SKM-1 (cell line): Measurements from ENCODE around the gene POU3F2.

Experiments used
- DNase-seq: peaks from one replicate; lab custom pipeline; 2025; ENCODE audit not compliant: unreplicated experiment; lab: John Stamatoyannopoulos, UW

The POU3F2 gene

DNA sequence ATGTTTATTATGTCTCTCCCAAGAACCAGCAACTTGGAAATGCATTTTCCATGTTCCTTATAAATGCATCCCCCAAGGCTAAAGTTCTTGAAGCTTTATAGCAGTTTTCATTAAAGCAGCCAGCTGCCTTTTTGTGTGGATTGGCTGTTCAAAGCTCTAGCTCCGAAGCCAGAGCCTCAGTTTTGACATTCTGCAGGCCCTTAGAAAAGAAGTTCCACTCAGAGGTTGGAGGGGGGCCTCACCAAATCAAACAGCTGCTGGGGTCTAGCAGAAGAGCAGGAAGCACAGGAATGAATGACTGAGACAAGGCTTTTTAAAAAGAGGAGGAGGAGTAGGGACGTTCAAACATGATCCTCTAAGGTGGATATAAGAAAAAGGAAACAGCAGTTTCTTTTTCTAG, 4.2 kb upstream of the POU3F2 start:
- DNase-seq: no peak

DNA sequence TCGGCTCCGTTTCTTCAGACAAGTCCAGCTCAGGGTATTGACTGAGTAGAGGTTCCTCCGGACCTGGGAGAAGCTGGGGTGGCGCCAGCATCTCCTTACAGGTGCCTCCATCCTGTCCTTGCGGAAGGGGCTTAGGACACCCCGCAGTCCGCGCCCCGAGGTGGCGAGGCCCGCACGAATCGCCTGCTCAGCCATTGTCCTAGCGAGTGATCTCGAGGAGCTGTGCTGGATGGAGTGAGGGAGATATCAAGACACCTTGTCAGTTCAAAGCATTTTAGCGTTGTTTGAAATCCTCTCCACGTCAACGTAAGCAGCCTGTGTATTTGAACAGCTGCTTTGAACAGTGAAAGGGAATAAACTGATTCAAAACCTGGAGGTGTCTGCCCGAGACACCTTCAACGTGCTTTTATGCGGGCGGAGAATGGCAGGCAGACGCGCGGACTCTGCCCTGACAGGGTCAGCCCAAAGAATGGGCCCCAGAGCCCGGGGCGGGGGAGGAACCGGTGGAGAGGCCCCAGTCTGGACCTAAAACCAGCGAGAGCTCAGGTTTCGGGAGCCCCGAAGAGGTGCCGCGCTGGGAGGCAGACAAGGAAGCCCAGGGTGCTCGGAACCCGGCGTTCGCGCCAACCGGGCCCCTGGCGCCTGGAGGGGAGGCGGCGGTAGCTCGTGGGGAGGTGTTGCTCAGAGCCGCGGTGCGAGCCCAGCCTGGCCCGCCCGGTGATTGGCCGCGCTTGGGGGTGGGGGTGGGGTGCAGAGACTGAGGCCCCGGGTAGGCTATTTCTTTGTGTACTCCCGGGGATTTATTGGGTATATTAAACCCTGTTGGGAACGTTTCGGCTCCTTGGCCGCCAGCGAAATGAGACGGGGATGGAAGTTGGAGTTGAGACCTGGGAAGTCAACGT, 3.1 kb upstream of the POU3F2 start:
- DNase-seq: no peak

DNA sequence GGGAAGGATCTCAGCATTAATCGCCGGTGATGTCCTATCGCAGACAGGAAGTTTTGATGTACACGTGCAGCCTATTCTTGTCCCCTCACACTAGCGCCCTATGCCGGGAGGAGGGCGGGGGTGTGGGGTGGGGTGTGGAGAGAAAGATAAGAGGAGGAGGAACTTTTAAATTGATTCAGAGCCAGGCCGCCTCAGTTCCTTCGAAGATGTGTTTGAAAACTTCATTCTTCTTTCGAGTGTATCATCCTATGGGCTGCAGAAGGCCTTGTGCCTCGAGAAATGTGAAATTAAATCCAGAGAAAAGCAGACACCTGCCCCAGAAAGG, 2.5 kb upstream of the POU3F2 start:
- no peak for DNase-seq

DNA sequence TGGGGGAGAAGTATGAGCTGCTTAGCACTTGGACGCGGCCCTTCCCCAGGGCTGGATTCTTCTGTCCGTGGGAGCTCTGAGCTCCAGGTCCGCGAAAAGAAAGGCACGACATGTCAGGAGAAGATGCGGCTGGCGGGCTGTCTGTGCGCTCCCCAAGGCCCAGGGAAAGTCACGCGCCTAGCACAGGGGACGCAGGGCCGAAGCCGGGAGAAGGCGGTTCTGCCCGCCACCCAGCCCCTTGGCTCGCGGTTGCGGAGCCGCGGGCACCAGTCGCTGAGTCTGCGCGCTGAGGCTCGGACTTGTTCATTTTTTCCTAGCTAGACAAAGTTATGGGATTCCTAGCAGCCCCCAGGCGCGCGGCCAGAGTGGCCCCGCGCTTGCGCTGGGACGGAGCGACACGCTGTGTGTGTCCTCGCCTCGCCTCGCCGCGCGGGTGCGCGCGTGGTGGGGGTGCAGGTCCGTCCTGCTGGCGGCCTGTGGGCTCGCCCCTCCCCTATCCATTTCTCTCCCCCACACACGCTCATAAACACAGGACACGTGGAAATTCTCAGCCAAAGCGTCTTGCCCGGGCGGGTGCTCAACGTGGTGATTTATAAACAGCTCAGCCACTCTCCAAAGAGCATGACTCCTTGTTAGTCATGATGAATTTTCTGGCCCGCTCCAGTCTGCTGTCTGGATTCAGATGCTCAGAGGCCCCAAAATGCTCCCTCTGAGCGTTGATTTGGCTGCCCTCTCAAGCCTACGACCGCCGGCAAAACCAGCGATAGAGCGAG, 1.9 kb upstream of the POU3F2 start:
- DNase-seq: no peak

DNA sequence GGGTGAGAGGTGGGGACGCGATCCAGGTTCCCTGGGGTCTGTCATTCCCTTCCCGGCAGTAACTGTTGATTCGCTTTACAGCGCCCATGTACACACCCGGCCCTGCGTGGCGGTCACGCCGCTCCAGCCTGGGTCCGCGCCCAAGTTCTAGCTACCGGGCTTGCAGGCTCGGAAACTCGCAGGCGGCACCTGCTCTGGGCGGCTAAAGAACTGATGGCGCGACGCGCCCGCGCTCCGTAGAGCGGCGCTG, 1.4 kb upstream of the POU3F2 start:
- no peak for DNase-seq

DNA sequence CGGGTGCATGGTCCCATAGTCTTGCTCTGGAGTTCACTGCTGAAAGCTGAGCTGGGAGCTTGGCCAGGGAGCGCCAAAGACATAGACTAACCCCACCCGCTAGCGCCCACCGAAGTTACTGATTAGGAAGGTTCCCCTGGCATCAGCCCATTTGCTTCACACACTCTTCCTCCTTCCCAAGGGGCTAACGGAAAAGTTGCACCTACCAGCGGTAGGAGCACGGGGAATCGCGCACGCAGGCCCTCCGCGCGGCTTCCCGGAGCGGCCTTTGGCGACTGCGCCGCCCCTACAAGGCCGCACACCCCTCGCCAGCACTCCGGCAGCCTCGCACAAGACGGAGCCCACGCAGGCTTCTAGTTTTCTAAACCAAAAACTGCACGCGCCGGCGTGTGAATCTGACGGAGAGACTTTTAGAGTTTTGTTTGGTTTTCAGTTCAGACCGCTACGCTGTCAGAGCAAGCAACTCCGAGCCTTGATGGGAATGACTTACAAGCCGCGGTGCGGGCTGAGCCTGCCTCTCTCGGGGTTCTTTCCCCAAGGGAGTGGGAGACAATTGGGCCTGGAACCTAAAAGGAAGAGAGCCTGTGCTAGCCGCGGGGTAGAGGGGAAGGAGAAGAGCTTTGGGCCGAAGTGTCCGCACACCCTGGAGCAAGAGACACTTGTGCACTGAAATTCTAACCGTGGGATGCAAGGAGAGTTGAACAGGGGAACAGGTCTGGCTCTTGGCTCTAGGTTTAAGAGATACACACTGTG, 891 bp upstream of the POU3F2 start:
- DNase-seq: no peak

DNA sequence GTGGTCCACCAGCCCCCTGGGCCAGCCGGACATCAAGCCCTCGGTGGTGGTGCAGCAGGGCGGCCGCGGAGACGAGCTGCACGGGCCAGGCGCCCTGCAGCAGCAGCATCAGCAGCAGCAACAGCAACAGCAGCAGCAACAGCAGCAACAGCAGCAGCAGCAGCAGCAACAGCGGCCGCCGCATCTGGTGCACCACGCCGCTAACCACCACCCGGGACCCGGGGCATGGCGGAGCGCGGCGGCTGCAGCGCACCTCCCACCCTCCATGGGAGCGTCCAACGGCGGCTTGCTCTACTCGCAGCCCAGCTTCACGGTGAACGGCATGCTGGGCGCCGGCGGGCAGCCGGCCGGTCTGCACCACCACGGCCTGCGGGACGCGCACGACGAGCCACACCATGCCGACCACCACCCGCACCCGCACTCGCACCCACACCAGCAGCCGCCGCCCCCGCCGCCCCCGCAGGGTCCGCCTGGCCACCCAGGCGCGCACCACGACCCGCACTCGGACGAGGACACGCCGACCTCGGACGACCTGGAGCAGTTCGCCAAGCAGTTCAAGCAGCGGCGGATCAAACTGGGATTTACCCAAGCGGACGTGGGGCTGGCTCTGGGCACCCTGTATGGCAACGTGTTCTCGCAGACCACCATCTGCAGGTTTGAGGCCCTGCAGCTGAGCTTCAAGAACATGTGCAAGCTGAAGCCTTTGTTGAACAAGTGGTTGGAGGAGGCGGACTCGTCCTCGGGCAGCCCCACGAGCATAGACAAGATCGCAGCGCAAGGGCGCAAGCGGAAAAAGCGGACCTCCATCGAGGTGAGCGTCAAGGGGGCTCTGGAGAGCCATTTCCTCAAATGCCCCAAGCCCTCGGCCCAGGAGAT, 1.0 kb downstream of the POU3F2 start:
- DNase-seq: no peak

DNA sequence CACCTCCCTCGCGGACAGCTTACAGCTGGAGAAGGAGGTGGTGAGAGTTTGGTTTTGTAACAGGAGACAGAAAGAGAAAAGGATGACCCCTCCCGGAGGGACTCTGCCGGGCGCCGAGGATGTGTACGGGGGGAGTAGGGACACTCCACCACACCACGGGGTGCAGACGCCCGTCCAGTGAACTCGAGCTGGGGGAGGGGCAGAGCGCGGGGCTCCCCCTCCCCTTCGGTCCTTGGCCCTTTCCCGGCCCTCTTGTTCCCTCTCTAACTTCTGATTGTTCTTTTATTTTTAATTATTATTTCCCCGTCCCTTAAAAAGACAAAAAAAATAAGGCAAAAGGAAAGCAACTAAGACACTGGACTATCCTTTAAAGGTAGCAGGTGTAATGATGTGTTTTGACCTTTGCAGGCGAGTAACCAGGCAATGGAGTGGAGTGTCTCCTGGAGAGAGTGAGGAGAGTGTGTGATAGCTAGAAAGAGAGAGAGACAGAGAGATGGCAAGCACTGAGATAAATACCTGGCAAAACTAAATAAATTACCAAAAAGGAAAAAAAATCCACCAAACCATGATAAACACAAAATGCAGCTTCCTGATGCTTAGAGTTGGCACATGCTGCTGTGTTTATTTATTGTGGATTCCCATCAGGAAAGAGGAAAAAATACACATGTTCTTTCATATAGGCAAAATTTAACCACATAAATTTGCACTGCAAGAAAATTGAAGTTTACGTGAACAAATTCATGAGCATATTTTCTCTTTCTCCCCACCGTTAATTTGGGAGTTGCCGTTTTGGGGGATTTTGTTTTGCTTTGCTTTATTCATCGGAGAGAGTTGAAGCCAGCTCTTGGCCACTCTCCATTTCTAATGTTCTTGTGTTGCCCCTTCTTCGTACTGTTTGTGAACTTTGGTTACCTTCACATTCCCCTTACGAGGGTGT, 1.9 kb downstream of the POU3F2 start:
- DNase-seq: no peak

DNA sequence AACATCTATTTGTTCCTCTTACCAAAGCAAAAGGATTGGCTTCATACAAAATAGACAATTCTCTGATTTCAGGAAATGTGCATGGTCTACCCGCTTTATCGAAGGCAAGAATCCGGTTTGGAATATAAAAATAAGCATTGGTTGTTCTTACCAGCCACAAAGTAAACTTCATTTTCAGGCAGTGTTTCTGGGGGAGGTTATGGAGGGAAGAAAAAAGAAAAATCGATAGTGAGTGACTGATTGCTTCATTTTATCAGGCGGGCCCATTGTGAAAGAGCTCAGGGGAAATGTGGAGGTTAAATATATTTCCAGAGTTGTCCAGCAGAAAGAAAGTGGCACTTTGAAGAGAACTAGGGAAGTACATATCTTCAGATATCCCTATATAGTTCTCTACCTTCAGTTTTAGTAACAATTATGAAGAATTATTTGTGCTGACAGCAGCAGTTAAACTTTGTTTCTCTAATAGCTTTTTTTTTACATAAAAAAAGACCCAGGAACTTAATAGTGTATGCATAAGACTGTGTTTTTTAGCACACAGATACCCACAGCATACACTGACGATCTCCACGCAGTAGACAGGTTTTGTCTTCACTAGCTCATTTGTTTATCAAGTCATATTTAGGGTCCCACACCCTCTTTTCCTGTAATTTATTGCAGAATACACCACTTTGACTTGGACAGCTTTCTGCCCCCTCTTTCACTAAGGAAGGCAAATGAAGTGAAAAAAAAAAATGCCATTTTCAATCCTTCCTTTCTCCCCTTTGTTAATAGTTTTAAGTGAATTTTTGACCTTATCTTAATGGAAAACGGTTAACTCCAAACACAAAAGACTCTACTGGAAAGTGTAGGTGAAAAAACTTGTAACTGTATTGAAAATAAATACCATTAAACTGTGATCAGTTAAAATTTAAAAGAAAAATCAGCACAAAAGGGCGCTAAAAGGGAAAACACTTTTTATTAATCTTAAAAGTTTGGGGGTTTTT, 2.9 kb downstream of the POU3F2 start:
- no peak for DNase-seq

DNA sequence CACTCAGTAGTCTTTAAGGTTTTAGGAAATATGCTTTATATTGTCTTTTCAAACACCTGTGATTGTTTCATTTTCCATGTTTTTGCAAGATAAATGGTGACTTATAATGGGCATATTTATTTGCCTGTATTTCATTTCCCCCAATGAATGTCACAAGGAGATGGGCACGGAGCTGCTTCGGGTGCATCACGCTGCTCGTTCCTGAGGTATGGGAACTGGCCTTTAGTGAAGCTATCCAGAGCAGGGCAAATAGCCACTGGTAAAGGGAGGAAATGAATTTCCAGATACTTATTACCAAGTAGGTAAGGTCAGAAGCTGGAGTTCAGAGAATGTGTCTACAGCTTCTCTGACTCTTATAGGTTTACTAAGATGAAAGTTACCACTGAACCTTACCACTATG, 3.7 kb downstream of the POU3F2 start:
- no peak for DNase-seq

DNA sequence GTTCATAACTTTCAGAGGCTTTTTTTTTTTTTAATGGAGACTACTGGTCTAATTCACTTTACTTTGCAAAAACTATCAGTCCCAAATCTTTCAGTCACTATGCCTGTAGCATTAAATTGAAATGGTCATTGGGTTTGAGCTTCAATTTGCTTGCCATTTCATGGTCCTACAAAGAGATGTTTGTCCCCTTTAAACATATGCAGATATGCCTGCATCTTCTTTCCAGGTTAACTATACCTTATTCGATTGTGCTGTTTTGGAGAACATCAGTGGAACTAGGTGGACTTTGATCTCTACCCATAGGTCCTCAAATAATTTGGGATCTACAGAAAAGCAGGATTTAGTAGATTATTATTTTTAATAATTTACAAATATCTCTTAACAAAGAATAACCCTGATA, 4.6 kb downstream of the POU3F2 start:
- no peak for DNase-seq

DNA sequence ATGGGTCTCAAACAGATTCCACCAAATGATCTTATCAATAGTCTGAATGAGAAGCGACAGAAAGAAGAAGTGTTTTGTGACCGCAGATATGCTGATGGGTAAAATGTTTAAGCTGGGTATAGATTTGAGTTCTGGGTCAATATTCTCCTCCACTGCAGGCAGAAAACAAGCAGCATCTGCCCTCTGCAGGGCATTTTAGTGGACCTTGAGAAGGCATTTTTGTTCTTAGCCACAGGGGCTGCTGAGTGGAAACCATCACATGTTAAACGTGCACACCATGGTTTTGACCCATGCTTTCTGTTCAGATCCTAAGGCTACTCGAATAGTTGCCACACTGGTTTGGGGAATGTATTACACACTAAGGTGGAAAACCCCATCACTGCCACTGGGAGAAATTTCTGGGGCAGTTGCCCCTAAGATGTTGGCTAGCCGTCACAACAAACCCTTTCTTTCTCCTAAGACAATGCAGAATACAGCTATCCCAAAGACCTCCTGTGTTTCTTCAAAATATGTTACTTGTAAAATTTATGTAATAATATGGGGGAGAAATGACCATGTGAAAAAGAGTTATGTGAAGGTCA, 5.5 kb downstream of the POU3F2 start:
- DNase-seq: no peak

DNA sequence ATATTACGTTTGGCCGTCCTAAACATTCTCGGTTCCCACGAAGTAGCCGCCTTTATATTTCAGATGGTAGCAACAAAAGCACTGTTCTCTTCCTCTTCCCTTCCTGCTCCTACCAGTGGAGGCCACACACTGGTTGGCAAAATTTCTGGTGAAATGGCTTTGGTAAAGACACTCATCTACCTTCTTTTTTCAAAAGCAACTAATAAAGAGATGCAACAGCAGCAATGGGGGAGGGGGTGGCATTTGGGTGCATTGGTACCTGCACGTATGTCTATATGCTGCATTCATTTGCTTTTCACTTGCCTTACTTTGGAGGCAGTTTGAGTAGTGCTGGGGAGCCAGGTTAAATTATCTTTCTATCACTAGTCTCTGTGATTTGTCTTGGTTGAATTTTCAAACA, 6.0 kb downstream of the POU3F2 start:
- no peak for DNase-seq

DNA sequence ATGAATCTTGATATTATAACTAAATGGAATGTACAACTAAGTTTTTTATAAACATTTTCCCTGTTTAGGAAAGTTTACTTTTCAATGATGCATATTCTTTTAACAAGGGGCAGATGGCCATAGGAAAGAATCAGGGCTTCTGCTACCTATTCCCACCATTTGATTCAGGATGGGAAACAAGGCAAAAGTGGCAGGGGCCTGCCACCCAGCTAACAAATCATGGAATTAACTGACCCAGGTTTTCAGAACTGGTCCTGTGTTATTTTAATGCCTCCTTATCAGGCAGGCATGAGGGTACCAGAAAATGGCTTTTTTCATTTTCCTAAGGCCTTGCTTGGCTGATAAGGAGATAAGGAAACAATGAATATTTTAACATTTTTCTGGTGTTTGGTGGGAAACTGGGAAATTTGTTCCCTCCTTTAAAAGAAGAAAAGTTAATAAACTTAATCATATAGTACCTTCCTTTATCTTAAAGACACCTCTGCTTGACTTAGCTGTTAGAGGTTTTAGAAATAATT, 6.7 kb downstream of the POU3F2 start:
- no peak for DNase-seq

DNA sequence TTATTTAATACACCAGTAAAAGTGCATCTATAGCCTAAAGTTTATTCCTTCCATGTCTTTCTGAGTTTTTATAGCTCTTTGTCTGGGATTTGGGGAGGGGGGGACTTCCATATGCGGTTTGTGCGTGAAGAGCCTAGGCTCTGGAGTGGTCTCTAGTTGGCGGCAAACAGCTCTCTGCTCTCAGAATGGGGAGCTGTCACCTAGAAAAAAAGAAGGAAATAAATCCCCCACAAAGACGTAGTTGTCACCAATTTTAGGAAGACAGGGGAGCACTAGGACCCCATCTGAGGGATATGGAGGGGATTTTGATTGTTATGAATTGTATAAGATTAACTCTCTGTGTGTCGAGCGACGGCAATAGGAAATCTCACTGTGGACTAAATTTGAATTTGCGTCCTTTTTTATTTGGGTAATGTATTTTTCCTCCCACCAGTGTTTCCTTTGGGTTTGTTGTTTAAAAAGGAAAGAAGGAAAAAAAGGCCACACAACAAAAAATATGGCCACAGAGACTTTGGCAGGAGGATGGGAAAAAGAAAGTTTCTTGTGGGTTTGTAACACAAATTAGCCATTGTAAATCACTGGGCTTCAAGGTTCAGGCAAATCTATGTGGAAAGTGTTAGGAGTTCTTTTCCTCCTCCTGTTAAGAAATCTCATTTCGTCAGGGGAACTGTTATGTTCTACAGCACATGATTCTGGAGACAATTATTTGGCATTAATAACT, 7.4 kb downstream of the POU3F2 start:
- no peak for DNase-seq

DNA sequence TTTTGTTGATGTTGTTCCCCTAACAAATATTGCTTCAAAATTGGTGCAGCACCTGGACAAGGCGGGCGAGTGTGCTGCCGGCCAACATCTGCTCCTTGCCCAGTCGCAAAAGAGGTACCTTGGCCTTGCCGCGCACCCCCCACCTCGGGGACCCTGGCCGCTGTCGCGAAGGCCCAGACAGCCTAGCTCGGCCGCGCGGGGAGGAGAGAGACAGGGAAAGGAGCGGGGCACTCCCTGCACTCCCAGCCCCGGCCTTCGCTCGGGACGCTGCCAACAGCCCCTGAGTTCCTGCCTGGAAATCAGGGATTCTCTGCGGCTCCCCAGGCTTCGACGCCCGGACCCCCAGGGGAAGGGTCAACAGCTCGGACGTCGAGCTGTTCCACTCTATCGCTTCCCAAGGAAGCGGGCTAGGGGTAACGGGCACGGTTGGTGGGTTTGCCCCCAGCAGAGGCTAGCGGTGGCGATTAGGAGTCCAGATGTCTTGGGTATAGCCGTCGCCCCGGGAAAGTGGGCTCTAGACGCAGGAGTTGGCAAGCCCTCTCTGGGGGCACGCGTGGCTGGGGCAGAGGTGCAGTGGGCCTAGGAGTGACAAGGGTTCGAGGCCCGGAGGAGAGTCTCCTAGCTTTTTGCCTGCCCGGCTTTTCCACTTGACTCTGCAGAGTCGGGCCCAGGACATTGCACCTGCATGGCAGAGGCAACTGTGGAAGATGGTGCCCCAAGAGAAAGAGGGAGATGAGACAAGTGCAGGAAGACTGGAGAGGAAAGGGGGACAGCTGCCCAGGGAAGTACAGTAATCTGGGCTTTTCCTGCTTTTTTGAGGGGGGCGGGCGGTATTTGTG, 8.2 kb downstream of the POU3F2 start:
- no peak for DNase-seq
